ENCODE measurements around the gene NEUROD1.

NEUROD1 gene

GRCh38 chr2:181660181-181660580 is 20.1 kb downstream of the NEUROD1 start:
- no peak for DNase-seq (ENCODE audit: low read depth, low spot score)
- CTCF ChIA-PET, result no interaction called here
- TF ChIP-seq, protein P1, sequence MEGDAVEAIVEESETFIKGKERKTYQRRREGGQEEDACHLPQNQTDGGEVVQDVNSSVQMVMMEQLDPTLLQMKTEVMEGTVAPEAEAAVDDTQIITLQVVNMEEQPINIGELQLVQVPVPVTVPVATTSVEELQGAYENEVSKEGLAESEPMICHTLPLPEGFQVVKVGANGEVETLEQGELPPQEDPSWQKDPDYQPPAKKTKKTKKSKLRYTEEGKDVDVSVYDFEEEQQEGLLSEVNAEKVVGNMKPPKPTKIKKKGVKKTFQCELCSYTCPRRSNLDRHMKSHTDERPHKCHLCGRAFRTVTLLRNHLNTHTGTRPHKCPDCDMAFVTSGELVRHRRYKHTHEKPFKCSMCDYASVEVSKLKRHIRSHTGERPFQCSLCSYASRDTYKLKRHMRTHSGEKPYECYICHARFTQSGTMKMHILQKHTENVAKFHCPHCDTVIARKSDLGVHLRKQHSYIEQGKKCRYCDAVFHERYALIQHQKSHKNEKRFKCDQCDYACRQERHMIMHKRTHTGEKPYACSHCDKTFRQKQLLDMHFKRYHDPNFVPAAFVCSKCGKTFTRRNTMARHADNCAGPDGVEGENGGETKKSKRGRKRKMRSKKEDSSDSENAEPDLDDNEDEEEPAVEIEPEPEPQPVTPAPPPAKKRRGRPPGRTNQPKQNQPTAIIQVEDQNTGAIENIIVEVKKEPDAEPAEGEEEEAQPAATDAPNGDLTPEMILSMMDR (IDR thresholded peaks at IDR 0.05; ENCODE audit: insufficient read depth, low read length, missing control alignments), result no peak
- POLR2A ChIA-PET, result no interaction called here
- H3K4me3 ChIP-seq (ENCODE audit: low read depth, low read length), result no peak overlapping the region

DNA sequence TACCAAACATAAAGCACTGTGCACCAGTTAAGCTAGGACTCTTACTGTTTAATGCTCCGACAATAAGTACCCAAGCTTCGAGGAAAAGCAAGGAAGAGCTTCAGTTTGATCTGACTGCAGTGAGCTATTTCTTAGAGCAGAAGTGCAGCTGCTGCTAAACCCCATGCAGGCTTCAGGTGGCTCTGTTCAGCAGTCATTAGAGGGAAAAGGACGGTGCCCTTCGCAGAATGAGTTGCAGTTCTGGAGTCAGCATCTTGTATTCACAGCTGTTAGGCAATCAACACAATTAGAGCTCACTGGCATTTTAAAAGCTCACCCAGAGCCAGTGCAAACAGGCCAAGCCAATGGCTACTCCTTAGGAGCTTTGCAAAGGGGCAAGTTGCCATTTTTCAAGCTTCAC is 21.9 kb downstream of the NEUROD1 start:
- ChIA-PET POLR2A (interaction anchor here (0.5 to 0.6 kb wide), 2 partner anchors 168 to 1533 kb away, joined by 3 to 5 read pairs; no protein-coding TSS in a partner anchor), CTCF (interaction anchor here (1.5 kb wide), 2 partner anchors 9 to 554 kb away, joined by 6 to 7 read pairs; no protein-coding TSS in a partner anchor)
- TF ChIP-seq, protein P1 (IDR thresholded peaks at IDR 0.05; ENCODE audit: insufficient read depth, low read length, missing control alignments), result no peak
- DNase-seq (ENCODE audit: low read depth, low spot score), result no peak
- no peak overlapping the region for H3K4me3 ChIP-seq (ENCODE audit: low read depth, low read length)

DNA sequence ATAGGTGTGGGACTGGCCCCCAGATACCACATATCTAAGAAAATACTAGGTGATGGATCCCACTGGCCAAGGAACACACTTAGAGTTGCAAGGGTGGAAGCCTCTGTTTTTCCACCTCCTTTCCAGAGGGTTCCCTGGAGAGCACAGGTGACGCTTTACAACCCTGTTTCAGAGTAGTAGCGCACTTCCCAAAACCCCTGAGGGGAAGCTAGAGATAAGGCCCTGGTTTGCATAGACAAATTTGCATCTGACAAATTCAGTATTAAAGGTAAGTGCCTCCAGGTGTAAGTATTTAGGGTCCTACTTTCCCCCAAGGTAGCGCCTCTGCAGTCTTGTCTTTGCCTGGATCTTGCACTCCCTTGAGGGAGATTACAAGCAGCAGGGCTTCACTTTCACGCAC is 22.9 kb downstream of the NEUROD1 start:
- DNase-seq (ENCODE audit: low read depth, low spot score), result no peak
- ChIA-PET CTCF (interaction anchor here (1.5 kb wide), 2 partner anchors 10 to 553 kb away, joined by 6 to 7 read pairs; no protein-coding TSS in a partner anchor), POLR2A (no interaction called here)
- TF ChIP-seq, protein P1 (IDR thresholded peaks at IDR 0.05; ENCODE audit: insufficient read depth, low read length, missing control alignments), result no peak
- no peak overlapping the region; the same call in 1 of the 2 replicates for H3K4me3 ChIP-seq (ENCODE audit: low read depth, low read length)

DNA sequence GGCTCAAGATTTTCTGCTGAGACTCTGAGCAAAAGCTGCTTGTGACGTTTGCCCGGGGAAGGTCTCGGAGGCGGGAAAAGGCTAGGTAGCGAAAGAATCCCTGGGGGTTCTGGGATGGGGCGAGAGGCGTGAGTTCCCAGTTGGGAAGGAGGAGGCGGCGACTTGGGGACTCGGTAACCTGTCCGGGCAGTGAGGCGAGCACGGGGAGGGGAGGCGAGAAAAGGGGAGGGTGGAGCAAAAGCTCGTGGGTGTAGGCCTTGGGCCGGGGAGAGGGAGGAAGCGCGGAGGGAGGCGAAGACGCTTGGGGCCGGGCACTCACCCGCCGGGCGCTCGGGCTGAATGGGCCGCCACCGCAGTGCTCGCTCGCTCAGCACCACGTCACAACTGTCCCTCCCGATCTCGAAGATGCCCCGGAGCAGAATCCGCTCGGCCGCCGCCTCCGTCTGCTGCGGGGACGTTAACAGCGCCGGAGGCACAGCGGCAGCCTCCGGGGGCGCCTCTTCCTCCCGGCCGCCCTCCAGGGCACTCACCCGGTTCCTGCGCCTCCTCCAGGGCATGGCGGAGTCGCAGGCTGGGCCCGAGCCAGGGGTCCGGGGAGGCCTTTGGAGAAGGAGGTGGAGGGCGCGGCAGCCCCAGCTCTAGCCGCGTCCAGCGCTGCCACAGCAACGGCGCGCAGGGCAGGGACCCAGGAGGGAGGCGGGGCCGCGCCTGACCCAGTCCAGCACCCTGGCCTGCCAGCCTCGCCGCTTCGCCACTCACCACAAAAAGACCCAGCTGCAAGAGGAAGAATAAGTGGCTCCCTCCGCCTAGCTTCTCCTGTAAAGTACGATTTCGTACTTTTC is 23.6 kb downstream of the NEUROD1 start, which contains the start of gene CERKL:
Gene CERKL (minus strand): TSS at position 656 of the 842 bp plus-strand sequence. CDS start 99 bp downstream, at position 557.
- no peak for DNase-seq (ENCODE audit: low read depth, low spot score)
- CTCF ChIA-PET, result interaction anchor here (0.7 to 1.5 kb wide), 2 partner anchors 10 to 13 kb away, joined by 3 to 7 read pairs; no protein-coding TSS in a partner anchor
- POLR2A ChIA-PET, result no interaction called here
- TF ChIP-seq, protein P1 (IDR thresholded peaks at IDR 0.05; ENCODE audit: insufficient read depth, low read length, missing control alignments), result peak; percentile 0
- H3K4me3 ChIP-seq (ENCODE audit: low read depth, low read length), result peak within 1 kb of the TSS; percentile 53

GRCh38 chr2:181655519-181655918 is 24.8 kb downstream of the NEUROD1 start:
- no peak for DNase-seq (ENCODE audit: low read depth, low spot score)
- H3K4me3 ChIP-seq (ENCODE audit: low read depth, low read length), result peak overlapping the region; percentile 18
- TF ChIP-seq, protein P1 (IDR thresholded peaks at IDR 0.05; ENCODE audit: insufficient read depth, low read length, missing control alignments), result no peak
- POLR2A ChIA-PET, result no interaction called here
- CTCF ChIA-PET, result no interaction called here

DNA sequence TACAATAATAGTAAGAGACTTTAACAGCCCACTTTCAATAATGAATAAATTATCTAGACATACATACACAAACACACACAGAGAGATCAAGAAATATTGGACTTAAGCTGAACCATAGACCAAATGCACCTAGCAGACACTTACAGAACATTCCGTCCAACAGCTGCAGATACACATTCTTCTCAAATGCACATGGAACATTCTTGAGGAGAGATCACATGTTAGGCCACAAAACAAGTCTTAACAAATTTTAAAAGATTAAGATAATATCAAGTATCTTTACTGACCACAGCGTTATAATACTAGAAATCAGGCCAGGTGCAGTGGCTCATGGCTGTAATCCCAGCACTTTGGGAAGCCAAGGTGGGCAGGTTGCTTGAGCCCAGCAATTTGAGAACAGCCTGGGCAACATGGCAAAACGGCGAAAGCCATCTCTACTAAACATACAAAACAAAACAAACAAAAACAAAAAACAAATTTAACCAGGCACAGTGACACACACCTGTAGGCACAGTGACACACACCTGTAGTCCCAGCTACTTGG is 30.8 kb downstream of the NEUROD1 start:
- TF ChIP-seq, protein P1 (IDR thresholded peaks at IDR 0.05; ENCODE audit: insufficient read depth, low read length, missing control alignments), result no peak
- CTCF ChIA-PET, result no interaction called here
- no peak overlapping the region for H3K4me3 ChIP-seq (ENCODE audit: low read depth, low read length)
- POLR2A ChIA-PET, result no interaction called here
- DNase-seq (ENCODE audit: low read depth, low spot score), result no peak

Data from AG04449 (cell line).